ENCODE data around the gene UPF3A.
"Not testable (repeated sequence)": the region's sequence is repeated elsewhere in the genome, so short reads cannot be mapped to it uniquely, and the experiment has no call there.

UPF3A gene

GRCh38 chr13:114281351-114282040 is at the start of gene UPF3A:
Gene UPF3A, plus strand, starts transcription at chr13:114281601. Its CDS starts 39 bp downstream, at chr13:114281640.
- no peak for DNase-seq

GRCh38 chr13:114231886-114232285 is 49.5 kb upstream of the UPF3A start:
- no peak for DNase-seq

GRCh38 chr13:114234266-114234644 is 47.1 kb upstream of the UPF3A start:
- no peak for DNase-seq

GRCh38 chr13:114234645-114235421 is 46.6 kb upstream of the UPF3A start, which contains the start of gene CDC16:
Gene CDC16, plus strand, starts transcription at chr13:114234897. Its CDS starts 188 bp downstream, at chr13:114235085.
- DNase-seq = peak; percentile 40

- no peak for DNase-seq
Measured at GRCh38 chr13:114235697-114236096, 45.7 kb upstream of the UPF3A start.

GRCh38 chr13:114236227-114236626 is 45.2 kb upstream of the UPF3A start:
- no peak for DNase-seq

GRCh38 chr13:114237415-114238112 is 43.8 kb upstream of the UPF3A start:
- no peak for DNase-seq

- DNase-seq = no peak
Measured at GRCh38 chr13:114241918-114242317, 39.5 kb upstream of the UPF3A start.

- no peak for DNase-seq
Measured at GRCh38 chr13:114243971-114244370, 37.4 kb upstream of the UPF3A start.

- no peak for DNase-seq
Measured at GRCh38 chr13:114244637-114245036, 36.8 kb upstream of the UPF3A start.

- DNase-seq = no peak
Measured at GRCh38 chr13:114248011-114248410, 33.4 kb upstream of the UPF3A start.

GRCh38 chr13:114249077-114249476 is 32.3 kb upstream of the UPF3A start:
- no peak for DNase-seq

- DNase-seq = peak; percentile 29
Measured at GRCh38 chr13:114251639-114252440, 29.6 kb upstream of the UPF3A start.

GRCh38 chr13:114256547-114256946 is 24.9 kb upstream of the UPF3A start:
- DNase-seq = no peak

GRCh38 chr13:114257014-114257413 is 24.4 kb upstream of the UPF3A start:
- DNase-seq = no peak

GRCh38 chr13:114258589-114258988 is 22.8 kb upstream of the UPF3A start:
- DNase-seq = no peak

- DNase-seq = no peak
Measured at GRCh38 chr13:114259374-114259773, 22.0 kb upstream of the UPF3A start.

GRCh38 chr13:114259974-114260373 is 21.4 kb upstream of the UPF3A start:
- peak; percentile 61 for DNase-seq

- no peak for DNase-seq
Measured at GRCh38 chr13:114260814-114261213, 20.6 kb upstream of the UPF3A start.

GRCh38 chr13:114261328-114261965 is 20.0 kb upstream of the UPF3A start:
- no peak for DNase-seq

GRCh38 chr13:114263578-114263977 is 17.8 kb upstream of the UPF3A start:
- no peak for DNase-seq

GRCh38 chr13:114264313-114264712 is 17.1 kb upstream of the UPF3A start:
- not testable (repeated sequence) for DNase-seq
